ENCODE data around the gene EXOG.

DNA sequence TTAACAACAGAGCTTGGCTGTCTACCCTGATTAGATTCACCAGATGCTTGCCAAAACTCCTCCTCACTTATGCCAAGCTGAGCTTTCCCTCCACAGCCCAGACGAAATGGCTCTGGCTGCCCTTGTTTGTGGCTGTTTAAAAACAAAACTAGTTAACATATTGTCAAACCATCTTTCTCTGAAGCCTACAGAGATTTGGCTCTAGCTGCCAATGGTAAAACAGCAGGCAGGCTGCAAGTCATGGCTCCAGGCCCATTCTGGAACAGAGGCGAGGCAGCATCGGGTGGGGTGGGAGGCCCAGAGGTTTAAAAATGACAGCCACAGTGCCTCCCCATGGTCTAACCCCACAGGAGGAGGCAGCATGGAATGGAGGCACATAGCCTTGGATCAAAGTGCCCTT is 77.4 kb downstream of the EXOG start:
- TF ChIP-seq, protein P1, sequence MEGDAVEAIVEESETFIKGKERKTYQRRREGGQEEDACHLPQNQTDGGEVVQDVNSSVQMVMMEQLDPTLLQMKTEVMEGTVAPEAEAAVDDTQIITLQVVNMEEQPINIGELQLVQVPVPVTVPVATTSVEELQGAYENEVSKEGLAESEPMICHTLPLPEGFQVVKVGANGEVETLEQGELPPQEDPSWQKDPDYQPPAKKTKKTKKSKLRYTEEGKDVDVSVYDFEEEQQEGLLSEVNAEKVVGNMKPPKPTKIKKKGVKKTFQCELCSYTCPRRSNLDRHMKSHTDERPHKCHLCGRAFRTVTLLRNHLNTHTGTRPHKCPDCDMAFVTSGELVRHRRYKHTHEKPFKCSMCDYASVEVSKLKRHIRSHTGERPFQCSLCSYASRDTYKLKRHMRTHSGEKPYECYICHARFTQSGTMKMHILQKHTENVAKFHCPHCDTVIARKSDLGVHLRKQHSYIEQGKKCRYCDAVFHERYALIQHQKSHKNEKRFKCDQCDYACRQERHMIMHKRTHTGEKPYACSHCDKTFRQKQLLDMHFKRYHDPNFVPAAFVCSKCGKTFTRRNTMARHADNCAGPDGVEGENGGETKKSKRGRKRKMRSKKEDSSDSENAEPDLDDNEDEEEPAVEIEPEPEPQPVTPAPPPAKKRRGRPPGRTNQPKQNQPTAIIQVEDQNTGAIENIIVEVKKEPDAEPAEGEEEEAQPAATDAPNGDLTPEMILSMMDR (IDR thresholded peaks at IDR 0.05; ENCODE audit: low read depth, low read length), result no peak
- no peak for TF ChIP-seq MYC (IDR thresholded peaks at IDR 0.05; ENCODE audit: low read depth, low read length)
- TF ChIP-seq POLR2A (IDR thresholded peaks at IDR 0.05; ENCODE audit: extremely low read depth, insufficient read length), result no peak
- TF ChIP-seq, protein P2, sequence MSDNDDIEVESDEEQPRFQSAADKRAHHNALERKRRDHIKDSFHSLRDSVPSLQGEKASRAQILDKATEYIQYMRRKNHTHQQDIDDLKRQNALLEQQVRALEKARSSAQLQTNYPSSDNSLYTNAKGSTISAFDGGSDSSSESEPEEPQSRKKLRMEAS (IDR thresholded peaks at IDR 0.05; ENCODE audit: low read depth, low read length), result no peak
